ENCODE results near the gene SERPING1.

The SERPING1 gene

DNA sequence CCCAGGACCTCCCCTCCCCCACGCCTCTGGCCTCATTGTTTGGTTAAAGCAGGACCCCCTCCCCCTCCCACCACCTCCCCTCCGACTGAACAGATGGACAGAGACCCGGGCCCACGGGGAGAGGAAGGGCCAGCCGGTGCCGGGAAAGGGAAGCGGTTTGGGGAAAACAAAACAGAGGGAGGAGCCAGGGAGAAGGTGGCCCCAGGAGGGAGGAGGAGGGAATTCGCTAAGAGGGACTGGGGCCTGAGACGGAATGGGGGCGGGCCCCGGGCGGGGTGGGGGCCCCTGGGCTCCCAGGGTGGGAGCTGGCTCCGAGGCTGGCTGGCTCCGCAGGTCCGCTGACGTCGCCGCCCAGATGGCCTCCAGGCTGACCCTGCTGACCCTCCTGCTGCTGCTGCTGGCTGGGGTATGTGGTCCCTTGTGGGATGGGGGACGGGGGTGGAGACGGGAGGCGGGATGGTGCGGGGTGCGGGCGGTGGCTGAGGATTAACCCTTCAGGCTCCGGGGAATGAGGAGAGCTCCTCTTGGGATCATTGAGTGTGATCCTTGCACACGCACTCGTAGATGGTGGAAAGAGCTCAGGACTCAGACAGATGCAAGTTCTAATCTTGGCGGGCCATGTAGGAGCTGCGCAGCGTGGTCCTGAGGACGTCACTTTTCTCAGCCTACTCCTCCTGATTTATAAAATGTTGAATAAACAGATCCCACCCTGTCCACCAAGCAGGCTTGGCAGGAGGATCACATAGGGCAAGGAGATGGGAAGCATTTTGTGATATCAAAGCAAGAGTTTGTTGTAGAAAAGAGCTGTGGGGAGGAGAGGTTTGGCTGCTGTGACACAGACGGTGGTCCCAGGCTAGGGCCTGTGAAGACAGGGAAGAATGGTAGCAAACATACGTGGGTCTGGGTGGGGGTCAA is 688 bp downstream of the SERPING1 start:
- DNase-seq = no peak

DNA sequence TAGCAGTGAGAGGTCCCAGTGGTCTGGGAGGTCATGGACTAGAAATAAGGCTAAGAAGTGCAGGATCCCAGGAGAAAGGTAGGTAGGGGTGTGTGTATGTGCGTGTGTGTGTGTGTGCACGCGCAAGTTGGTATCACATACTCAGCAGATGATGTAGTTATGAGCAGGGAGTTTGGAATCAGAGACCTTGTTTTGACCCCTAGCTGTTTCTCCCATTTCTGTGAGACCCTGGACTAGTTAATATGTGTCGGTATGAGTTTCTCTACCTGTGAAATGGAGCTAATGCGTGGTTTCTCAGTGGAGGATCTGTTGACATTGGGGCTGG is 1.3 kb downstream of the SERPING1 start:
- no peak for DNase-seq

DNA sequence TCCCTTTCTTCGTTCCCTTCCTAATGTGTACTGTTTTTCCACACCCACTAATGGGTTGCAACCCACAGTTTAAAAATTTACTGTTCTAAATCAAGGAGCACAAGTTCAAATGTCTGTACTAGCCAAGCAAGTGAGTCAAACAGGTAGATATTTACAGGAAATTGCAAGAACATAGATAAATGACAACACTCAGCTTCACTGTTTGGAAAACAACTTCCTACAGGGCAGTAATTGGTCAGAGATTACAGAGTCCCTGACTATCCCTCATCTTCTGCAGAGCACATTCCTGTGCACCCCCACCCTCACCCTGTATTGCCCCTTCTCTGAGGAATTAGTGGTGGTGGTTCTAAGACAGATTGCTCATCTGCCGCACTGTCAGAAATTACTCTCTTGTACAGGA is 1.9 kb downstream of the SERPING1 start:
- no peak for DNase-seq

DNA sequence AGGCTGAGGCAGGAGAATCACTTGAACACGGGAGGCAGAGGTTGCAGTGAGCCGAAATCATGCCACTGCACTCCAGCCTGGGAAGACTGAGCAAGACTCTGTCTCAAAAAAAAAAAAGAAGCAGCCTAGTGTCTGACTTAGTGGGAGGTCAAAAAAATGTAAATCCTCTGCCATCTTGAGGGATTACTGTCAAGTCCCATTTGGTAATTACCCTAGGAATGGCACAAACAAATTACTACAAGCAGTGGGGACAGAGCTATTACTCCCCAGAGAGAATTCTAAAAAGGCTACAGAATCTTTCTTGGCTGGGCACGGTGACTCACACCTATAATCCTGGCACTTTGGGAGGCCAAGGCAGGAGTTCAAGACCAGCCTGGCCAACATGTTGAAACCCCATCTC is 3.8 kb downstream of the SERPING1 start:
- DNase-seq = no peak

DNA sequence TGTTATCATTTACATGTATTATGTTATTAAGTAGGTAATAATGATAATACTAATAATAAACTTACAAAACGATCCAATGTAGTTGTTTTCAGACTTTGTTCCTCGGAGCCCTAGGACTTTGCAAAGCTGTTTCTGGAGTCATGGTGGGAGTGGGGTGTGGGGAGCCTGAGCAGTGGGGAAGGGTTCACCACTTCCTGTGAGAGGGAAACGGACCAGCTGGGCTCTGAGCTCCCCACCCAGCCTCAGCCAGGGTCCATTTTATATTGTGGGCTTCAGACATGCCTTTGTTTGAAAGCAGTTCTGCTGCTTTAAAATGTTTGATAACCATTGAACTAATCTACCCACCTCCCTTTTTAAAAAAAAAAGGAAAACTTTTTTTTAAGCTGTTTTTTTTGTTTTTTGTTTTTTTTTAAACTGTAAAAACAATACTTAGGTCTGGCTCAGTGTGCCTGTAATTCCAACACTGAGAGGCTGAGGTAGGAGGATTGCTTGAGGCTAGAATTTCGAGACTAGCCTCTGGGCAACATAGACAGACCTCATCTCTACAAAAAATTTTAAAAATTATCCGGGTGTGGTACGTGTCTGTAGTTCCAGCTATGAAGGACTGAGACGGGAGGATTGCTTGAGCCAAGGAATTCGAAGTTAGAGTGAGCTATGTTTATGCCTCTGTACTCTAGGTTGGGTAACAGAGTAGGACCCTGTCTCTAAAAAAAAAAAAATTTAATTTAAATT is 7.0 kb downstream of the SERPING1 start:
- DNase-seq = no peak

DNA sequence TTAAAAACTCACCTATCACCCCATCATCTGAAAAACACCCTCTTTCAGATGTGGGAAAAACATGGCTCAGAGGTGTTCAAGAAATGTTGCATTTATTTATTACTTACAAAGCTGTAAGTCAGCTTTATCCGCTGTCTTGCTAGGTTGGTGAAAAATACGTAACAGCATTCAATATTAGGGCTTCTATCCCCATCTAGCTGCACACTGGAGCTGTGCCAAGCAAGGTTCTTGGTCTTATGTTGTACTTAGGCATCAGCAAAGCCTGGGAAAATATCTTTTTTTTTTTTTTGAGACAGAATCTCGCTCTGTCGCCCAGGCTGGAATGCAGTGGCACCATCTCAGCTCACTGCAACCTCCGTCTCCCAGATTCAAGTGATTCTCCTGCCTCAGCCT is 7.5 kb downstream of the SERPING1 start:
- no peak for DNase-seq

DNA sequence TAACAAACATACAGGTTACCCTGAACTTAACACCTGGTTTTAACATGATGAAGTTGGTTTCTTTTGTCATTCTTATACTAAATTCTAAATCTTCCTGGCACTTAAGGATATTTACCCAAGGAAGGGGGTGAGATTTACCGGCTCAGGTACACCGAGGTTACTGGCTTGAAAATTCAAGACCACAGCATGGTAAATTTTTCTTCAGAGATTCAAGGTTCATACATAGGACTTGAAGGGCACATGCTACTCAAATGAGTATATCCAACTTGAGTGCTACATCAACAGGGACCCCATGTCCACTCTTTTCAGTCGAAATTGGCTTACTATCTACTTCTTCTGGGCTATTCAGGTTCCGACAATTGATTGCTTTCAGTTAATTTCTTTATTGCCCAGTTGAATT is 12.7 kb downstream of the SERPING1 start:
- DNase-seq = no peak

DNA sequence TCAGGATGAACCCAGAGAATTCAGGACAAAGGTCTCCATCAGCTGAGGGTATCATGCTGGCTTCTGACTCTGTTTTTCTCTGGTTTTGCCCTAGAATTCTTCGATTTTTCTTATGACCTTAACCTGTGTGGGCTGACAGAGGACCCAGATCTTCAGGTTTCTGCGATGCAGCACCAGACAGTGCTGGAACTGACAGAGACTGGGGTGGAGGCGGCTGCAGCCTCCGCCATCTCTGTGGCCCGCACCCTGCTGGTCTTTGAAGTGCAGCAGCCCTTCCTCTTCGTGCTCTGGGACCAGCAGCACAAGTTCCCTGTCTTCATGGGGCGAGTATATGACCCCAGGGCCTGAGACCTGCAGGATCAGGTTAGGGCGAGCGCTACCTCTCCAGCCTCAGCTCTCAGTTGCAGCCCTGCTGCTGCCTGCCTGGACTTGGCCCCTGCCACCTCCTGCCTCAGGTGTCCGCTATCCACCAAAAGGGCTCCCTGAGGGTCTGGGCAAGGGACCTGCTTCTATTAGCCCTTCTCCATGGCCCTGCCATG is 16.8 kb downstream of the SERPING1 start:
- no peak for DNase-seq

DNA sequence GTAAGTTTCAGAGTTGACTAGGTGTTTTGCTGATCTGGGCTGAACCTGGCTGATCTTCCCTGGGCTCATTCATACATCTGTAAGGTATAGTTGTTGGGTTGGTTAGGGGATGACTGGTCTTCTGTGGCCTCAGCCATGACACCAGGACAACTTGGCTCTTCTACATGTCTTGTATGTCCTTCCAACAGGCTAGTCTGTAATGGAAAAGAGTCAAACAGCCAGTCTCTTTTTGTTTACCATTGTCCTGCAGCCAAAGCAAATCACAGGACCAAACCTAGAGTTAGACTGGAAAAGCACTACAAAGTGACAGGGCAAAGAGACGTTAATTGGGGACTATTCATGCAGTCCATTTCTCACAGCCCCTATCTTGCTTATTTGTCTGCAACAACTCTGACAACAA is 17.8 kb downstream of the SERPING1 start:
- DNase-seq = no peak

DNA sequence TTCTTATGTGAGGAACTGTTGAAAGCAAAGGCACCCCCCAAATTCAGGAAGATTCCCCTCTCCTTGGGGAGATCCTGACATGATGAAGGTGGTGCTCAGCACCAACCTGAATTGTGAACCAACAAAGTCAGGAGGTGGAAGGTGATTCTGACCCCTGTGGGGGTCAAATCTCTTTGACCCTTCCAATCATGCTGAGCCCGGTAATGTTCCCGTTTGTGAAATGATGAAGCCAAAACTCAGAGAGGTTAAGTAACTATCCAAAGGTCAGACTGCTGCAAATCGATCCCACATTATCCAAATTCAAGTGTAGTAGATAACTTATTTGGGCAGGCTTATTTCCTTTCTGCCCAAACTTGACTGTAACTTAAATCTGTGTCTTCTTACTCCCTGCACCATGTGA is 19.1 kb downstream of the SERPING1 start:
- no peak for DNase-seq

DNA sequence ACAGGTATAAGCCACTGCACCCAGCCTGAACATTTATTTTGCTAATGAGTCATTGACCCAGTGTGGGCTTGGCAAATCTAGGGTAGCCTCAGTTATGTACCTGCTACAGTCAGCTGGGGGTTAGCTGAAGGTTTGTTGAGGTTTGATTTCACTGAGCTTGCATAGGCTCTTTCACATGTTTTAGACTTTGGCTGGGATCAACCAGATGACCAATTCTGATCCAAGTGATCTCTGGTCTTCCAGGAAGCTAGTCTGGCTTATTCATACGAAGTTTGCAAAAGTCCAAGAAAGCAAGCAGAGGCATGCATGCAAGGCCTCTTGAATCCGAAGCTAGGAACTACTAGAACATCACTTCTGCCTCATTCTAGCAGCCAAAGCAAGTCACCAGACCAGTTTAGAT is 21.0 kb downstream of the SERPING1 start:
- DNase-seq = no peak

DNA sequence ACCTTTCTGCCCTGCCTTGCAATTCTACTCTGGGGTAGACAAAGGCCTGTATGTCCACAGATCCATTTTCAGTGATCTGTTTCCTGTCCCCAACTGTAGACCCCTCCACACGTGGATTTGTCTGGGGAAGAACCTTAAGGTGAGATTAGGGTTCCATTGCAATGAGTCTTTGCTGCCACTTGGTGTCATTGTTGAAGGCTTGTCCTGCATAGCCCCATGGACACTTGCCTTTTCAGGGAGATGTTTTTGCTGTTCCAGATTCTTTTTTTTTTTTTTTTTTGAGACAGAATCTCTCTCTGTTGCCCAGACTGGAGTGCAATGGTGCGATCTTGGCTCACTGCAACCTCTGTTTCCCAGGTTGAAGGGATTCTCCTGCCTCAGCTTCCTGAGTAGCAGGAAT is 21.8 kb downstream of the SERPING1 start:
- no peak for DNase-seq

DNA sequence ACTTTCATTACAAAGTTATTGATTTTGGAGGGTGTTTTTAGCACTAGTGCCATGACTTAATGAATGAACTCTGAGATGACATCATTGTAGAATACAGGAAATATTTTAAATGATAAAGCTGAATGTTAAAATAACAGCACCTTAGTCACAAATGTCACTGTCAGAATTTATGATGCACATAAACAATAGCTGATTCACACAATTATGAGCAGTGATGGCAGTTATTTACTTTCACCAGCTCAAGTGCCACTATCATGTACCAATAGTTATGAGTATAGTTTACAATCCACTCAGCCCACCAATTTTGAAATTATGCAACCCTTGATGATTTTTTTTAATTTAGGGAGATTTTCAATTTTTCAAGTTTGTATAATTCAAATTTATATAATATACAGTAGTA is 23.0 kb downstream of the SERPING1 start:
- no peak for DNase-seq

DNA sequence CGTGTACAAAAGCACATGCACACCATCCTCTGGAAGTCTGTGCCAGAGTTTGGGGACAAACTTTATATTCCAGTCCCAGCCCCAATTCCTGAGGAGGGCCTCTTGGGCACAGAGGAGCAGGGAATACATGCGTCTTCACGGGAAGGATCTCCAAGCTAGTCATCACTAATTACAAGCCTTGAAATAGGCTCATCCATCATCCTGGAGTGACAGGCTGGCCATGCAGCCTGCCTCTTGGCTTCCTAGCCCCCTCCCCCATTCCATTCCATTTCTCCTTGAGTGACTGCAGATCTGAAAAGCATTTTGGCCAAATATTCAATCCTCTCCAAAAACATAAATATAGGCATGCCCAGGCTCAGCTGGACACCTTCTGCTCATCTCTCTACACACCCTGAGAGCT is 24.8 kb downstream of the SERPING1 start:
- no peak for DNase-seq

DNA sequence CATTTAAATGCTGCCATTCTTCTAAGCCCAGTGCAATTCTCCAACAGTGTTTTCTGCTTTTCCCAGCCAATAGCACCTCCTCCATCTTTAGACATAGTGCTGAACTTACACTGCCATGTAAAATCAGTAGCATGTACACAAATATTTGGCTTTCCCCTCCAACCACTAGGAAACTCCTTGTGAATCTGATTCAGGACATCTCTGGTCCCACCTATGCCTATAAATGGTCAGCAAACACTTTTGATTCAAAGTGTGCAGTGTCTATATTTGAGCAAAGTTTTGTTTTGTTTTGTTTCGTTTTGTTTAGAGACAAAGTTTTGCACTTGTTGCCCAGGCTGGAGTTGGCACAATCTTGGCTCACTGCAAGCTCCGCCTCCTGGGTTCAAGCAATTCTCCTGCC is 27.4 kb downstream of the SERPING1 start:
- no peak for DNase-seq

DNA sequence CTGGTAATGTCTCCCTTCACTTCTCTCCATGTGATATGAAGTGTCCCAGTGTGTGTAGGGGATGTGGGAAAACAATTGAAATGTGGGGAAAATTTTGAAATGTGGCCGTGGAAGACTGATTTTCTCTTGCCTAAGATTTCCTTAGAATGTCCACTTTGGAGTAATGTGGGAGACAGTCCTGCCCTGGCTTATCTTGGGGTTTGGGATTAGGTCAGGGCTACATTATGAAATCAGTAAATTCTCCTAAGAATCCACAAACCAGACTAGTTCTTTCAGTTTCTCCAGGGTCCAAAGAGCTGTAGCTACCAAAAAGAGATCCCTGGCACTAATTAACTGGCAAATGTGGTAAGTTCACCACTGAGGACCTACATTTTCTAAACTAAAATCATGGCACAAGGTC is 29.4 kb downstream of the SERPING1 start:
- DNase-seq = no peak

DNA sequence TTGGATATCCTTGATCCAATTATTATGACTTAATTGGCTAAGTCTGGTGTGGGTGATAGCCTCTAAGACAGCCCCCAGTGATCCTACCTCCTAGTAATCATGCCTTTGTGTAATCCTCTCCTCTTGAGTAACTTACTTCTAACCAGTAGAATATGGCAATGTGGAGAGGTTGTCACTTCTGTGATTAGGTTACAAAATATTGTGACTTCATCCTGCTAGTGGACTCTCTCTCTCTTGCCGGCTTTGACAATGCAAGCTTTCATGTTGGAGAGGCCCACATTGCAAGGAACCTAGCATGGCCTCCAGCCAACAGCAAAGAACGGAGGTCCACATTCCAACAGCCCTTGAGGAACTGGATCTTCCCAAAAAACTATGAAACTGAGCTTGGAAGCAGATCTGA is 32.7 kb downstream of the SERPING1 start:
- DNase-seq = no peak

DNA sequence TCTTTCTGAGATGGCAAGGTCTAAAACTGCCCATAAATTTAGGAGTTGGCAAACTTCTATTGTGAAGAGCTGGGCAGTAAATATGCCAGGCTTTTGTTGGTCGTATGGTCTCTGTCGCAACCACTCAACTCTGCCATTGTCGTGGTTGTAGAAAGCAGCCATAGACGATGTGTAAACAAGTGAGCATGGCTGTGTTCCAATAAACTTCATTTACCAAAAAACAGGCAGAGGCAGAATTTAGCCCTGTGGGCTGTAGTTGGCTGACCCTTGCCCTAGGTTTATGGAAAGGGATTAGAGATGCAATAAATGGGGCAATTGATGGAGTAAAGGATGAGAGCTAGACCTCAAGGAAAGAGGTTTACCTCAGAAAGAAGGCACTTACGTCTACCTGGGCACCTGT is 34.6 kb downstream of the SERPING1 start:
- no peak for DNase-seq

DNA sequence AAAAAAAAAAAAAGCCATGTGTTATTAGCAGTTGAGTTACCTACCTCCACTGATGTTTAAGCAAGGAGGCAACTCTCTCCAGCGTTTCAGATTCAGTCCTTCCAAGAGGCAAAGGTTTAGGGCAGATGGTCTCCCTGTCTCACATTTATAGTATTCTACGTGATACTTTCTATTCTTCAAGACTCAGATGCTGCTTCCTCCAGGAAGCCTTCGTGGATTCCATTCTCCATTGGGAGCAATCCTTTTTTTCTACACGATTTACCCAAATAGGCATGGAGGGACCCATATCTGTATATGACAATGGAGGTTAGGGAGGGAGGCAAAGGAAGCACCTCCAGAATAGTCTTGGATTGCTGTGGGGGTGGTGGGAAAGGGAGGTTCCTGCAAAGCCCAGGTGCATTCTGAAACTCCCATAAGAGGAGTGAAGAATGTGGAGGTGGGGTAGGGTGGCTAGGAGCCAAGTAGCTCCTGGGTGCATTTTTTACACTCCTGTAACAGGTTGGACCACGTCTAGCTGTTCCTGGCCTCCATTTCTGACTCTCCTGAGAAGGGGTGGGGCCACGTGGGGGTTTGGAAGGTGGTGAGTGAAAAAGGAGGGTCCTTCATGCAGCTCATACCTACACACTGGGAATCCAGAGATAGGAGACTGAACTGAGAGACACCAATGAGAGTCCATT is 36.0 kb downstream of the SERPING1 start:
- DNase-seq = no peak

DNA sequence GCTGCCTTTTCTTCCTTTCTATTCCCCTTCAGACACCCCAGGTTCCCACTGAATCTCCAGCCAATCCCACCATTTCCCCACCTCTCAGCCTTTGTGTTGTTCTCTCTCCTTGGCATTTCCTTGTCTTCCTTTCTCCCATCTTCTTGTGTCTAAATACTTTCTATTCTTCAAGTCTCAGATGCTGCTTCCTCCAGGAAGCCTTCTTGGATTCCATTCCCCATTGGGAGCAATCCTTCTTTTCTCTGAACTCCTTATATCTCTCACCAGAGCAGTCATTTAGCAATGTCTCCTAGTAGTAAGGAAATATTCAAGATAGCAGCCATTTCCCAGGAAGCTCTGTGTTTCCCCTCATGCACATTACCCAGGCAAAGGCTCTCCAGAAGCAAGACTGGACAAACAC is 36.8 kb downstream of the SERPING1 start:
- DNase-seq = no peak

DNA sequence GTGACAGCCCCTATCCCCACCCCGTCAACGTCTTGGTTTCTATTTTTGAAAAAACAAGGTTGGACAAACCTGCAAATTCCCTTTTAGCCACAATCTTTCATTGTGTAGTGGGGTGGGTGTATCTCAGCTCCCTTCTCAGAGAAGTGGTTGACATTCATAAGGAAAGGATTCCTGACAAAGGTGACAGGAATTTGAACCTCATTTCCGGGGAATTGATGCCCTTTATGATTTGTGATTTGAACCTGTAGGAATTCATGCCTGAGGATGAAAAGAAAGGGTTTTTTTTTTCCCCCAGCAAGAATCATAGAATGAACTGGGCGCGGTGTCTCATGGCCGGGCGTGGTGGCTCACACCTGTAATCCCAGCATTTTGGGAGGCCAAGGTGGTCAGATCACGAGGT is 37.8 kb downstream of the SERPING1 start:
- DNase-seq = no peak

DNA sequence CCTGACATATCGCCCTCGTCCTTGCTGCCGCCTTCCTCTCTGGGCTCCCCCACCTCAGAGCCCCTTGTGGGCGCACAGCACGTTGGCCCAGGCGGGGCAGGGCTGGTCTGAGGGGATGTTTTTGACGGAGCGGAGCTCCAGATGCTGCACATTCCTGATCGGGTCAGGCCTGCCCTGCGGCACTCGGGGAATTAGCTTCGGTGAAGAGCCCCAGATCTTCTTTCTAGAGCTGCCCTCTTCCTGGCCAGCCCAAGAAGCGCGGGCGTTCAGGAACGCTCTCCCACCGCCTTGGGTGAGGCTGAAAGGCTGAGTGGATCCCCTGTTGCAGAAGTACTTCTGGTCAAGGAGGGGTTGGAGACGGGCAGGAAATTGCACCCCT is 40.1 kb downstream of the SERPING1 start:
- DNase-seq = no peak

DNA sequence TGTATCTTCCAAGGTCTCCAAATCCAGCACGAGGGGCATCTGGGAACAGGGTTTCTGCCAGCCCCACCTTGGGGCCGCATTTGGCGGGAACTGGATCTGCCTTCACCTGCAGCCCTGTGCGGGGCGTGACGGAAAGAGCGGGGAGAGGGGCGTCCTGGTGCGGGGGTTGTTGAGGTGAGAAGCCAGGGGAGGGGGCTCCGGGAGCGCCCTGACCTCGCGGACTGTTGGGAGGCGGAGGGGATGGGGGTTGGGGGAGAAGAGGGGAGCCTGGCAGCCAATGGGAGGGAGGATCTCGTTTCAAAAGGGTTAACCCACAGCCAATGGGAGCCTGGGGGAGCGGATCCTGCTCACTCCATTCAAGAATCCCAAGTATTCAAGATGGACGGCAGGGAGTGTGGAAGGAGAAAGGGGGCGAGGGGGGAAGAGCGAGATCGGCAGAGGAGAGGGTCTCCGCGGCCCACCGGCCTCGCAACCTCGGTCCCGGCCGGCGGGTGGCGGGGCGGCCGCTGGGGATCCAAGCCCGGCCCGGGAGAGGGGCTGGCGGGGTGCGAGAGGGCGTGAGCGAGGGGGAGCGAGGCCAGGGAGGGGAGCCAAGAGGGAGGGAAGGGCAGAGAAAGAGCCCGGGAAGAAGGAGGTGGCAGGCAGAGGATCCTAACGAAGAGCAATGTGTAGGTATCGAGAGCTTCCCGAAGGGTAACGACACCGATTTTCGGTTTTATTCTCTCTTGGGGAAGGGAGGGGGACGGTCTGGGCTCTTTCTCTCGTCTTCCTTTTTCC is 40.7 kb downstream of the SERPING1 start:
- DNase-seq = no peak

All from activated gamma-delta T cell treated with Interleukin-2 at 50 U/mL for 16 hours (primary cell).